HUDEP-2 (cell line): ENCODE results near the gene GJB2.
"Not testable (repeated sequence)": the region's sequence is repeated elsewhere in the genome, so short reads cannot be mapped to it uniquely, and the experiment has no call there.

ENCODE experiments used
- DNase-seq, 76 experiments: peaks; one replicate each; lab custom pipeline; 2025; ENCODE audit not compliant: unreplicated experiment in 76 of 76; lab: John Stamatoyannopoulos, UW

Gene GJB2

DNA sequence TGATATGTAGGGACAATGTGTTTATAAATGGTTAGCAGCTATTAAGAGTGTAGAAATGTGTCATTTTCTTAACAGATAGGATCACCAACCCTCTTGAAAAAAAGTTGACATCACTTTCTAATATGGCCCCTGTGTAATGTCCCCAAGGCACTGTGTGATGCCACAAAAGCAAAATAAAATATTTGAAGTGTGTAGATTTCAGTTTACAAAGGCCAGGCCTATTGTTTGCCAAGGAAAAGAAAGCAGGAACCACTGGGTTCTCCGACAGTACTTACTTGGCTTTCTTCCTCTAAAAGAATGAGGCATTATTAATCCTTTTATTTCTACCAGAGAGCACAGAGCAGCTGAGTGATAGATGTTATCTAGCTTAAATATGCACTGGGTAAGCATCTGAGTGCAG lies 21.4 kb downstream of the GJB2 start:
- no peak for DNase-seq

DNA sequence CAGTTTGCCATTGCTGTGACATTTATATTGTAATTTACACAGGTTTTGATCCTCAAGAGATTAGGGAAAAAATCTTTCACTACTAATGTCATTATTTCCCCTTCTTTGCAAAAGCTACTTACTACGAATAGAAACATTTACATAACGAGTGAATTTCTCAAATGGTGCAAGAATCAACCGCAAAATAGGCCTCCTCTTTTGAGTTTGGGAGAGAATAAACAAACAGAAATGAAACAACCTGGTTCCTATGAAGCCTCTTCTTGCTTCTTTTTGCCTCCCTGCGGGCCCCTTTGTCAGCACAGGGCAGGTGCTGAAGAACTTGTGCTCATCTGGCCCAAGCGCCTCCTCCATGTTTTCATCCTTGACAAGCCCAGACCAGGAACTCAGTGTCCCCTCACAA lies 21.8 kb downstream of the GJB2 start:
- DNase-seq, result no peak

DNA sequence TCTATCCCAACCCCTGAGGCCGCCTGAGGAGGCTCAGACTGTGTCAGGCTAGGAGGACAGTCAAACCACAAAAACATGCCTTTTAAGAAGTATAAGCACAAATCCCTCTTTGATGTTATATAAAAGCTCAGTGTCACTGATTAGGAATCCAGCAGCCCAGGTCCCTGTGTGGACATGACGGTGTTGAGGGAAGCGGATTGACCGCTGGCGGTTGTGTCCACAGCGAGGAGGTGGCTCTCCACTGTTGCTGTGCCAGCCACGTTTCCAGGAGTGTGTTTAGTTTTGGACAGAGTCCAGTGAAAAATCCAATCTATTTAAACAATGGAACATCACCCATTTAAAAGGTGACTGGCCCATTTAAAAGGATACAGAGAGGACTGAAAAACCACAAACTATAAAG lies 24.3 kb downstream of the GJB2 start:
- DNase-seq, result no peak

DNA sequence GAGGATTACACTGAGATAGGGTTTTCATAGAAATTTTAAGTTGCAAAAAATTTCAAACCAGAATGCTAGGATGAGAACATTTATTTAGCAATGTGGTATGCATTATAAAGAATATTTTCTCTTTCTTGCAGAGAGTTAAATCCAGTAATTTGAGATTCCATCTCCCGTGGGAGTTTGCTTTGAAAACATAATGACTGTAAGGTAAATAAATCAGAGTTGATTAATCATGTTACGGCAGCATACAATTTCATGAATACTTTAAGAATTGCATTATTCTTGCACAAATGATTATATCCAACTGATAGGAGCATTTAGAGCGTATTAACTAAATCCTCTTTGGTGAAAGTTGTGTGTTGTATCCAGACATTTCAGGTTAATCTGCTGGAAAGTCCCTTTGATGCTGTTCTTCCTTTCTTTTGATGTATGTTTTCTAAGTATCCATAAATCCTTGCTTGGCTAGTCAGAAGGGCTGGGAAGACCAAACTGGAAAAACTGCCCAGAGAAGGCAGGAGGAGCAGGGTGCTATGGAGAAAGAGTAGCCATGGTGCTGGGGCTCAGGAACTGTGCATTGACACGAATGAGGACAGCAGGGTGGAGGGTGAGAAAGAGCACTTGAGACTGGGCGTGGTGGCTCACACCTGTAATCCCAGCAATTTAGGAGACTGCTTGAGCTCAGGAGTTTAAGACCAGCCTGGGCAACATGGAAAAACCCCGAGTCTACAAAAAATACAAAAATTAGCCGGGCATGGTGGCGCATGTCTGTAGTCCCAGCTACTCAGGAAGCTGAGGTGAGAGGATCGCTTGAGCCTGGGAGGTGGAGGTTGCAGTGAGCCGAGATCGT lies 27.1 kb downstream of the GJB2 start:
- no peak for DNase-seq

DNA sequence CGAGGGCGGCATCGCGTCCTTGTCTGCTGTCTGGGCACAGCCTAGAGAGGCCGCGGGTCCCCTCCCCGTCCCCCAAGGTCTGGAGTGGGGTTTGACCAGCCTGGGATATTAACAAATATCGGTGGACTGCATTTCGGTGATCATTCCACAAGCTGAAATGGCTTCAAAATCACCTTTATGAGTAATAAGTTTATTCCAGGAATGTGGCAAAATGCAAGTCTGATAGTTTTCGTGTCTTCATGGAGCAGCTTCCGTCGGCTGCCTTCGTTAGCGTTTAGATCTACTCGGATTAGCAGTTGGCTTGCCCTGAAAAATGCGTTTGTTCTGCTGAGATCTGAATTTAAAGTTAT lies 30.8 kb downstream of the GJB2 start:
- no peak for DNase-seq

DNA sequence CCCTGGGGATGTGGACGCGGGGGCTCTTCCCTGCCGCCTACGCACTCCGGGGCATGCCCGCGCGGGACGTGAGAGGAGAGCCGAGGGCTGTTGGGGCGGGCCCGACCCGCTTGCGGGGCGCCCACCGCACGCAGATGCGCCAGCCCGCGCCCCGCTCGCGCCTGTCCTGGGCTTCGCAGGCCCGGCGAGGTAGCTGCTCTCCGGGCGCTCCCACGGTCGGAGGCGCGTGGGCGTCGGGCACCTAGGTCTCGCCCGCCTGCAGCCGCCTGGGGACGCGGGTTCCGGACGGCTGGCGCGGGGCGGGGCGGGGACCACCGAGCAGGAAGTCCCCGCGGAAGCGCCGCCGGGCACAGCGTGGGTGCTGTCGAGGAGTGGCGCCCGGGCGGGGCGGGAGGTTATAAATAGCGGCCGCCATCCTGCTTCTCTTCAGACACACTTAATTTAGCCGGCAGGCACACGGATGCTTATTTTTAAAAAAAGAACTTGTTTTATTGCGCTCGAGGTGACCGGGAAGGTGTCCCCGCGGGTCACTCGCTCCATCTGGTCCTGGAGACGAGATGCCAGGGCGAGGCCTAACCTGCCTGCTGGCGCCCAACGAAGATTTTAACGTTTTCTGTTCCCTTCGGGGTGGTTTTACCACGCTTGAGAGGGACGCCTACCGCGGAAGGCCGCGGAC lies 31.3 kb downstream of the GJB2 start:
- peak in 1 of 76 experiments; percentile 6 for DNase-seq

DNA sequence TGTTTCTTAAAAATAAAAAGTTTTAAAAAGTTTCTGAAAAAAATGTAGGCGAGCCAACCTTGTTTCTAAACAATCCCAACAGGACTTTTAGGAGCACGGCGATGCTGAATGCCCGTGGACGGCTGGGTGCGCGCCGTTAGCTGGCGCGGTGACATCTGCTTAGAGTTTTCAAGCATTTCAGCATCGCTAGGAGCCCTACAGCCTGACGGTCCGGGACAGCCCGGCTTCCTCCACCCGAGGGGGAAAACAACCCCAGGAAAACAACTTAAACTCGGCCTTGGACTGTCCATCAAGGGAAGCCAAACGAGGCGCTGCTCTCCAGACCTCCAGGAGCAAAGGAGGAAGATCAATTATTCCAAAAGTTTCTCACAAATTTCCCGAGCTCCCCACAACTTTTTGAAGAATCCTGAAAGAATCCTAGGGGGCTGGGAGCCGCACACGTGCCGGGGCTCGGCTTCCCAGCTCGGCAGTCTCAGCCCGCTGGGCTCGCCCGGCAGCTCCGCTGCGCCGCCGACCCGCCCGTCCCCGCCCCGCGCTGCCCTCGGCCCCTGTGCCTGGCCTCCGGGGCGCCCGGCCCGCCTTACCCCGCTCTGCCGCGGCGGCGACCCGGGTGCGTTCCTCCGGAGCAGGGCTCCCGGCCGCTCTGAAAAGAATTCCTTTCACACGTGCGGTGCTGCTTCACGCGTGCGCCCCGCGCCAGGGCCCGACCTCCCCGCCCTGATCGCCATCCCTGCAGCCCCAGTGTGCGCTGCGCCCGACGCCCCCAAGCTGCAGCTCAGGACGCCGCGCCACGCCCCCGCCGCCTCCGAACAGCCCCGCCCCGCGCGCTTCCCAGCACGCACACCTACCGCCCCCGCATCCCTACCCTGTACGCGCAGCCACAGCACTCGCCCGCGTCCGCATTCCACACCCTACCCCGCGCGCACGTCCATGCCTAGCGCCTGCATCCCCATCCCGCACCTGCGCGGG lies 32.1 kb downstream of the GJB2 start, which contains the start of gene GJA3:
TSS of gene GJA3 (minus strand) at position 747 of the 969 bp plus-strand sequence. CDS start 17,764 bp downstream, outside the sequence.
- DNase-seq, result peak in 26 of 76 experiments; percentile 1 to 42 (median 22)

DNA sequence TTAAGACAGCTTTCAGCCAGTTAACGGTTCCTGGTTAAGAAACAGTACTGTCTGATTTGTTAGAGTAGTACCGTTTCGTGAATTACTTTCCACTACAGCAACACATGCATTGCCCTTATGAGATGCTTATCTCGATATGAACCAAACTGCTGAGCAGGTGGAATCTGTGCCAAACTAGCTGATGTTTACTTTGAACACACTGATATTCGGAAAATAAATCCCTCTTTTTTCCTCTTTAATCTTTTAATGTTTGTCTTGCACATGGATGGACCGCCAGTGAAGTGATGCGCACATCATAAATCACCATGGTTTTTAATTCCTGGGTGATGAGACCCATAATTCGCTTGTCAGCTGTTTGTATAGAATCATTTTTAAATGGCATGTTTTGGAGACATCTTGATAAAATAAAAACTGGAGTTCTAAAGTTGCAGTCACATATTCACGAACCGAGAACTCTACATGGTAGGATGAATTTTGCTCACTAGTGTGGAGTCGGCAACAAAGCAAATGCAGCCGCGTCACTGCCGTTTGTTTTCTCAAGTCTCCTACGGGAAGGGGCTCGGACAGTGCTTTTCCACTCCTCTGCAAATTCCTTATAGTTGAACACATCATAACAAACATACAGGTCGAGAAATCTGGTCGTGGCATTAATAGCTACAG lies 33.0 kb downstream of the GJB2 start:
- no peak for DNase-seq

DNA sequence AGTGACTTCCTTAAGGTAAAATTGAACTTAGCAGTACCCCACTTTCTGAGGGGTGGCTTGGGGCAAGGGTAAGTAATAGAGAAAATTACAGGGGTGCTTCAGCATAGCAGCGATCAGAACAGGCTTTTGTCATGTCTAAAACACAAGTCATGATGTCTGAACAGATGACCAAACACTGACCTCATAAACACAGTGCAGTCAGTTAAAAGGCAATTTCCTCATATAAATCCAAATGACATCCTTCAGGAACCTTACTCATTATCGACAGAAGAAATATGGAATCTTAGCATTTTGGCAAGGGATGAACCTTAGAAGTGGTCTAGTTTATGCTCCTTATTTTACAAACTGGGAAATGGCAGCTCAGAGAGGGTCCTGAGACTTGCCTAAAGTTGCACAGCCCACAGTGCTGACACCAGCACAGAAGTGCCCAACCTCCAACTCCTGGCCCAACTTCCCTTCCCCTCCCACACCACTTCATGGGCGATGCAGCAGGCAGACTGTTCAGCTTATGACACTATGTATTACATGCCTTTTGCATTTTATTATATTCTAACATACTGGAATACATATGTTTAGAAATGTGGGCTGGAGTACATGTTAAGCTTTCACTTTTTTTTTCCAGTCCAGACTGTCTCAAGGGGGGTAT lies 35.5 kb downstream of the GJB2 start:
- no peak for DNase-seq

DNA sequence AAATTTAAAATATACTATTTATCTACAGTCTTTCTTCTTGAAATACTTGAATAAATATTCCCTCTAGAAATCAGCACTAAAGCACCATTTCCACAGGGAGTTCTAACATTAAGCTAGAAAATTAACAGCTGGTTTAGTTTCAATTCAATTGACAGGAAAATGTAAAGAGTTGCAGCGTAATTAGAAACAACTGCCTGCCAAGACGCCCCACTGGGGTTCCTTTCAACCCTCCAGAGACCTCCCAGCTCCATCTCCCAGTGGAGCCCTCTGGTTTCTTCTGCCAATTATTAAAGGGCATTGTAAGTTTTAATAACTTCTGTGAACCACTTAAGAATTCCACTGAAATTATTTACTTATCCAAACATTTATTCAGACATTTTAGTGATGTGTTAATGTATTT lies 36.0 kb downstream of the GJB2 start:
- no peak for DNase-seq

DNA sequence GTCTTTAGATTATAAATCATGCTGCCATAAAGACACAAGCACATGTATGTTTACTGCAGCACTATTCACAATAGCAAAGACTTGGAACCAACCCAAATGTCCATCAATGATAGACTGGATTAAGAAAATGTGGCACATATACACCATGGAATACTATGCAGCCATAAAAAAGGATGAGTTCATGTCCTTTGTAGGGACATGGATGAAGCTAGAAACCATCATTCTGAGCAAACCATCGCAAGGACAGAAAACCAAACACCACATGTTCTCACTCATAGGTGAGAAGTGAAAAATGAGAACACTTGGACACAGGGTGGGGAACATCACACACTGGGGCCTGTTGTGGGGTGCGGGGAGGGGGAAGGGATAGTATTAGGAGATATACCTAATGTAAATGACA lies 39.4 kb downstream of the GJB2 start:
- DNase-seq, result not testable (repeated sequence)

DNA sequence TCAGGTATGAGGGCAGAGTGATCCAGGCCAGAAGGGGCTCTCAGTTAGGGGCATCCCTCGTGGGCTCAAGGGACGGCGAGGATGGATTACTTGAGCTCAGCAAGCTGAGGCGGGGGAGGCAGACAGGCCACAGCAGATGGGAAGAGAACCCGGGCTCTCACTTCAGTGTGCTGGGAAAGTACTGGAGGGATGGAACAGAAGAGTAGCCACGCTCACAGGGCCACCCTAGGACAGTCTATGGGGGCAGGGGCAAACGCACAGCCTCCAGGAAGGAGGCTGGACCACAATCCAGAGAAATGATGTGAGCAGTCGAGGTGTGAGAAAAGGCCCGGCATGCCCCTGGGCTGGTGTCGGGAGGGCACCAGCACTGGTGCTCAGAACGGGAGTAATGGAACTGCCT lies 41.1 kb downstream of the GJB2 start:
- DNase-seq, result no peak

DNA sequence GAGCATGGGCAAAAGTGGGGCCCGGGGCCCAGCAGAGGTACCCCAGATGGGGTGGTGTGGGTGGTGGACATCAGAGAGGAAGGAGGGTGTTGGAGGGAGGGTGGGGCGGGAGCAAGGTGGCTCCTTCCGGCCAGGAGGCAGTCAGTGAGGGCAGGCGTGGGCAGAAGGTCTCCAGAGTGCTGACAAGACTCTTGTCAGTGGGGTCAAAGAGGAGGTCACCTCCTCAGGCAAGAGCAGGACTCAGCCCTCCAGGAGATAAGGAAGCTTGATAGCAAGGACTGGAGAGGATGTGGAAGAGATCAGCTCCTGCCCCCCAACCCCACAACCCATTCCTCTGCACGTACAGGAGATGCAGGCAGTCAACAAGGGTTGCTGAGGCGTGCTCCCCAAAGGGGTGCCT lies 41.7 kb downstream of the GJB2 start:
- no peak for DNase-seq

DNA sequence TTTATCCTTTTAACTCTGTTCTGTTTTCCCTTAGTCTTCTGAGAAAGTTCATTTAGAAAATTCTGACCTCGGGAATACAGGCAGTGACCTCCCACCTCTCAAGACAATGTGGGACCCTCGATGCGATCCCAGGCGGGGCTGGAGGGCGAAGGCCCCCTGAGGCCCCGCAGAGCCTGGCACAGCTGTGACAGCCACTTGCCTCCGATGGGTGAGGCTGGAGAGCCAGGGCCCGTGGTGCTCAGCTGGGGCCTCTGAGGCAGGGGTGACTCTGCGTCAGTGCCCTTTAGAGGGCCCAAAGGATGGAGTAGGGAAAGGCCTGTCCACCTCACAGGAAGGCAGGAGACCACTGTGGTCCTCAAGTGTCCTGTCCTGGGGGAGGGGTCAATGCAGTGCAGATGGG lies 42.2 kb downstream of the GJB2 start:
- no peak for DNase-seq

DNA sequence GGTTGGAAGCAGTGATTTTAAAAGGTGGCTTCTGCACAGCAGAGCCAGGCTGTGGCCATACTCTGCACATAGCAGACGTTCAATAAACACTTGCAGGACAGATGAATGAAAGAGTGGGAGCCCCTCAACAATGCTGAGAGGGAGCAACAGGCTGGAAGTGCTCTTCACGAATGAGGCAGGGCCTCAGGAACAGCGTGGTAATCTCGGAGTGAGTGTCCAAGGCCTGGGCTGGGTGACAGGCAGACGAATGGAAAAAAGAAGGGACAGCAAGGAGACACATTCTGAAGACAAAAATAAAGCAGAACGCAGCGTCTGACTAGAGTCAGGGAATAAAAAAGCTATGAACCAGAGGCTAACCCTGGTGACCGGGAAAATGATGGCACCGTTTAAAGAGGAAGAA lies 43.0 kb downstream of the GJB2 start:
- no peak for DNase-seq

DNA sequence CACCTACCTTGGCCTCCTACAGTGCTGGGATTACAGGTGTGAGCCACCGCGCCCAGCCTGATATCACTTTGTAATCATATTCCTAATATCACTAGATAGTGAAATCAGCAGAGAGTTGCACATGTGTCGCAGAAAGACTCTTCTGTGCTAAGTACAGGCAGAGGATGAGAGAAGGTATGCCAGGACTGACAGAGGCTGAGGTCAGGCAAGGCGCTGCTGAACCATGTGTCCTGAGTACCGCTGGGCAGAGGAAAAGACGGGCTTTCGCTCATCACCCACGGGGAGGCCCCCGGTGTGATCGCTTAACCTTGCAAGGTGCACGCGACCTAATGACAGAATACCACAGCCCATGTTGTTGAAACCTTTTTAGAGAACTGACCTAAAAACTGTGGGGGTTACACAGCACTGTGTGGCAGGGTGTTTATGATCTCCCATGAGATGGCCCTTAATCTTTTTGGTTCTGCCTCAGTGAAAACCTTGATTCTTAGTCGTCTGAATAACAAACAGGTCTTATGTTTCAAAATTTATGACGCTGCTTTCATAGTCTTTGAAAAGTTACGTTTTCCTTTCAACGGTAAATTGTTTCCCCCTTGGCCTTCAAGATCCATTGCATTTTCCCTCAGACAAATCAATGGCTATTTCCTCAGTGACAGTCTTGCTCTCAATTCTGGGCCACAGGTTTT lies 44.1 kb downstream of the GJB2 start:
- DNase-seq, result no peak

DNA sequence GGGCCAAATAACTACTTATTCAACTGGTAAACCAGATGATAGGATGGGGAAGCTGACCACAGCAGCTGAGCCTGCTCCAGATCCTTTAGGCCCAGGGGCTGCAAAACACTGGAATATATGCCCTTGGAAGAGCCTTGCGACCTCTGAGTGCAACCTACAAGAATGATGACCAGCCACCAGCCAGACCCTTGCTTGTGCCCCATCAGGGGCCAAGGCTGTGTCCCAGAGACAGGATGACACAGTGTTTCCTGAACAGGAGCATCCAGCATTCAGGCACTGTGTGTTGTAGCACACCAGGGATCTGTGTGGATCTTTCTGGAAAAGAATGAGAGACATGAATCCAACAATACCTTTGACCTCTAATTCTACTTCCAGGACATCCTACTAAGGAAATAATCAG lies 46.4 kb downstream of the GJB2 start:
- no peak for DNase-seq

DNA sequence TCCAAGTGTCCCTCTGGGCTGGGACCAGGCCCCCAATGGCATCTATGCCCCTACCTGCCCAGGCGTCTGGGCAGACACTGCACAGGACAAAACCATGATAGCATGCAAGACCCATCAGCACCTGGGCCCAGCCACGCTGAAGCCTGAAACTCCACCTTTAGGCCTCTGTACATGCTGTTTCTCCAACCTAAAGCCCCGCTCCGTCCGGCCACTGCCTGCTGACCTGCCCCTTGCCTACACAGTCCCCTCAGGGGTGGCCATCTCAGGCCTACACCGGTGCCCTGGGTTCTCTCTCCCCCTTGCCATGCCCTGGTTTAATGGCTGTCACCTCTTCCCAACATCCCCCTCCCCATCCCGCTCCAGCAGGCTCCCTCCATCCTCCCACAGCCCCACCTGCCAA lies 47.2 kb downstream of the GJB2 start:
- DNase-seq, result no peak

DNA sequence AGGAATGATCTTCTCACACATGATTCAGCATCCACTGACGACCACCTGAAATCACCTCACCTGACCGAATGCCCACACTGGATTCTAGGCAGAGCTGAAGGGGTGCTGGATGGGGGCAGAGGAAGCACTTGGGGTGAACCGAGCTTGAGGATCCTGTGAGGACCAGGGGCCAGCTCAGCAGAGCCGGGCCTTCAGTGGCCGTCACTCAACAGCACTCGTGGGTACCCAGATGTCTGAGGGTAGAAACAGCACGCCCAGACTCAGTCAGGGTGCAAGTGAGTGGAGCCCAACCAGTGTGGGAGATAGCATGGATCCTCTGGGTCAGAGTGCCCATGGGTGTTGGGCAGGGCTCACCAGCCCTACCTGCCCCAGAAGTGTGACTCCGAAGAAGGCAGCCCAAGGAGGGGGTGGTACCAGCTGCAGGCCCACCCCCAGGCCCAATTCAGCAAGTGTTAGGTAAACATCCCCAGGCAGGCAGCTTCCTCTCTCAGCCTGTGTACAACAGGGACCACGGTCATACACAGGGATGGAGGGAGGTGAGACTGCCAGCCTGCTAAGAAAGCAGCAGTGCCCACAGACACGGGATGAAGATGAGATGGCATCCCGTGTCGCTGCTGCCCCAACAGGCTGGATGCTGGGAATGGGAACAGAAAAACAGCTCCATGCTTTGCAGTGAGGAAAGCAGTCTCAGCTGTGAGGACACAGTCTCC lies 48.4 kb downstream of the GJB2 start:
- no peak for DNase-seq
